Measurements from ENCODE around the gene PRSS35.

PRSS35 gene

DNA sequence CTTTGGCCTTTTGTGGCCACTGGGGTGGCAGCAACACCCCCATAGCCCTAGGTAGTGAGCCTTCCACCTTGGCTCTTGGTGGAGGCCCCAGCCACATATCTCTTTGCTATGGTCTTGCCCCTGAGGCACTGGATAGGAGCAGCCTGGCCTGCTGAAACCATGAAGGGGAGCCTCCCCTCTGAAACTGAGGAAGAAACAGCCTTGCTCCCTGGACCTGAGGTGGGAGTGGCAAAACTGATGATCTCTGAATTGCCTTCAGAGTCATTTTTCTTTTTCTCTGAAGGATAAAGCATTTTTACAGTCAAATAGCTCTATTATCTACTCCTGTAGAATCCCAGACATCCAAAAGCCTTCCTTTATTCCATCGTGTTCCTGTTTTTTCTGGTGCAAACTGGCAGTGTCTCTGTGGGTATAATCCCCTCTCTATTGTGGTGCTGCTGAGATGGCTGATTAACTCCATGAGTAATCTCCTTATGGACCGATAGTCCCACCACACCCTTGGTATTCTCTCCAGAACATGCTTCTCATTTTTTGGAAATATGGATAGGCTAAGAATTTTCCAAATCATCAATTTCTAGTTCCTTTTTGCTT, 22.0 kb upstream of the PRSS35 start:
- no peak for TF ChIP-seq L3MBTL2 (conservative IDR thresholded peaks at IDR 0.05)
- no peak for TF ChIP-seq ELF4 (IDR thresholded peaks at IDR 0.05)
- POLR2A ChIA-PET: no interaction called here
- CTCF ChIA-PET: interaction anchor here (0.6 kb wide), 1 partner anchor 441 kb away, joined by 3 read pairs; no protein-coding TSS in a partner anchor
- DNase-seq (ENCODE audit: extremely low spot score): no peak

DNA sequence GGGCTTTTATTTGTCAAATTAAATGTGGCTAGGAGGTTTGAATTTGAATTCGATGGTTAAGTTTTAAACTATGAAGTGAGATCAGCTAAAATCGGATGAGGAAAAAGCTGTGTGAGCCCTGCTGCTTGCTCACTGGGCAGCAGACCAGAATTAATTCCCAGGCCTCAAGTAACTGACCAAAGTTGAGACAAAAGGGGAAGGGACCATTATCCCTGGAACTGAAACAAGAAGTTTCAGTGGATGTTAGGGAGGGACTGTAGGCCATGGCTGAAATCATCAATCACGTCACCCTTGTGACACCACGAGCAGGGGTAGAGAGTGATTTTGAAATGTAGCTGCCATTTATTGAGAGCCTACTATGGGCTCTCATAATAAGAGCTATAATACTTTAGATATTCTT, 7.0 kb upstream of the PRSS35 start:
- ChIA-PET CTCF (no interaction called here), POLR2A (no interaction called here)
- TF ChIP-seq CTBP1 (IDR thresholded peaks at IDR 0.05; ENCODE audit: borderline replicate concordance) (no peak), ELF4 (IDR thresholded peaks at IDR 0.05) (no peak), FOXA1 (IDR thresholded peaks at IDR 0.05) (no peak), NFRKB (IDR thresholded peaks at IDR 0.05) (no peak), ZNF384 (IDR thresholded peaks at IDR 0.05) (no peak), ARNT (IDR thresholded peaks at IDR 0.05) (no peak), SUZ12 (IDR thresholded peaks at IDR 0.05) (no peak), L3MBTL2 (conservative IDR thresholded peaks at IDR 0.05) (no peak), HDGF (IDR thresholded peaks at IDR 0.05; ENCODE audit: borderline replicate concordance) (no peak), SP1 (IDR thresholded peaks at IDR 0.05) (no peak), BHLHE40 (IDR thresholded peaks at IDR 0.05; ENCODE audit: borderline replicate concordance) (no peak), LEF1 (IDR thresholded peaks at IDR 0.05; ENCODE audit: borderline replicate concordance) (no peak), FOXM1 (IDR thresholded peaks at IDR 0.05; ENCODE audit: borderline replicate concordance) (no peak), TARDBP (IDR thresholded peaks at IDR 0.05) (no peak), FOXK2 (IDR thresholded peaks at IDR 0.05) (no peak)
- TF ChIP-seq, protein P1, sequence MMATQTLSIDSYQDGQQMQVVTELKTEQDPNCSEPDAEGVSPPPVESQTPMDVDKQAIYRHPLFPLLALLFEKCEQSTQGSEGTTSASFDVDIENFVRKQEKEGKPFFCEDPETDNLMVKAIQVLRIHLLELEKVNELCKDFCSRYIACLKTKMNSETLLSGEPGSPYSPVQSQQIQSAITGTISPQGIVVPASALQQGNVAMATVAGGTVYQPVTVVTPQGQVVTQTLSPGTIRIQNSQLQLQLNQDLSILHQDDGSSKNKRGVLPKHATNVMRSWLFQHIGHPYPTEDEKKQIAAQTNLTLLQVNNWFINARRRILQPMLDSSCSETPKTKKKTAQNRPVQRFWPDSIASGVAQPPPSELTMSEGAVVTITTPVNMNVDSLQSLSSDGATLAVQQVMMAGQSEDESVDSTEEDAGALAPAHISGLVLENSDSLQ (IDR thresholded peaks at IDR 0.05): no peak
- DNase-seq (ENCODE audit: extremely low spot score): no peak

DNA sequence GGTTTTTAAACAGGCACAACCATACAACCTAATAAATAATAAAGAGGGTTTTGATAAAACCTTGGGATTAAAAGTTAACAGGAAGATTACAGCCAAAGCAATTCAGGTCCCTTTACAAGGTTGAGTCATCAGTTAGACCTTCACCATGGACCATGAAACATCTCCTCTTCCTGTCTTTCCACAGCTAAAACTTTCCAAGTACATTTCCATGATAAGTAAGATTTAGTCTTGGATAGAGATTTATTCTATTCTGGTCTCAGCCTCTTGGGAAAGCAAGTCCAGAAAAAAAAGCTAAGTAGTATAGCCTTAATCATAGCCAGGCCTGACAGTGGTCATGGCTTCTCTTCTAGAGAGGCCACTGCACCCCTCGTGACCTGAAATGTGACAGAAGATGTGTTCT, 2.9 kb upstream of the PRSS35 start:
- DNase-seq (ENCODE audit: extremely low spot score): no peak
- CTCF ChIA-PET: interaction anchor here (0.8 to 6.5 kb wide), 2 partner anchors 290 to 442 kb away, joined by 3 to 51 read pairs; partner anchors contain the start of genes DOP1A and UBE3D
- no peak for TF ChIP-seq SP1 (IDR thresholded peaks at IDR 0.05)
- no peak for TF ChIP-seq TARDBP (IDR thresholded peaks at IDR 0.05)
- TF ChIP-seq BHLHE40 (IDR thresholded peaks at IDR 0.05; ENCODE audit: borderline replicate concordance): no peak
- no peak for TF ChIP-seq FOXM1 (IDR thresholded peaks at IDR 0.05; ENCODE audit: borderline replicate concordance)
- TF ChIP-seq FOXA1 (IDR thresholded peaks at IDR 0.05): no peak
- TF ChIP-seq HDGF (IDR thresholded peaks at IDR 0.05; ENCODE audit: borderline replicate concordance): no peak
- no peak for TF ChIP-seq ELF4 (IDR thresholded peaks at IDR 0.05)
- no peak for TF ChIP-seq L3MBTL2 (conservative IDR thresholded peaks at IDR 0.05)
- POLR2A ChIA-PET: no interaction called here

DNA sequence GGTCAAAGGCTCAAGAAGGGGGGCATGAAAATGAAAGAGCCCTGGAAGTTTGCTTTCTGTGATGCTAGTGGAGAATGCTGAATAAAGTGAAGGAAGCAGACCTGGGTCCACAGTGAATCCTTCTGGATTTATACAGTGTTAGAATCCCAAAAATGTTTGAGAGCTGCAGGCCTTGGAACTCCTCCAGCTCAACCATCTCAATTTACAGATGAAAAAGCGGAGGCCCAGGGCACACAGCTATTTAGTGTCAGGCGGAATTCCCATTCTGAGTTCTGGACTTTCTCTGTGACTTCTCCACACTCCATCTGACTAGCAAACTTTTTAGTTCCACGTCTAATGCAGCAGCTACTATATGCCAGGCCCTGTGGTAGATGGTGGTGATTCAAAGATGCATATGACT, 1.5 kb upstream of the PRSS35 start:
- ChIA-PET CTCF (interaction anchor here (0.6 to 6.5 kb wide), 7 partner anchors 31 to 1177 kb away, joined by 3 to 51 read pairs (median 6); partner anchors contain the start of genes DOP1A and UBE3D), POLR2A (no interaction called here)
- TF ChIP-seq SP1 (IDR thresholded peaks at IDR 0.05) (no peak), HDGF (IDR thresholded peaks at IDR 0.05; ENCODE audit: borderline replicate concordance) (no peak), NFRKB (IDR thresholded peaks at IDR 0.05) (no peak), L3MBTL2 (conservative IDR thresholded peaks at IDR 0.05) (no peak)
- DNase-seq (ENCODE audit: extremely low spot score): no peak

DNA sequence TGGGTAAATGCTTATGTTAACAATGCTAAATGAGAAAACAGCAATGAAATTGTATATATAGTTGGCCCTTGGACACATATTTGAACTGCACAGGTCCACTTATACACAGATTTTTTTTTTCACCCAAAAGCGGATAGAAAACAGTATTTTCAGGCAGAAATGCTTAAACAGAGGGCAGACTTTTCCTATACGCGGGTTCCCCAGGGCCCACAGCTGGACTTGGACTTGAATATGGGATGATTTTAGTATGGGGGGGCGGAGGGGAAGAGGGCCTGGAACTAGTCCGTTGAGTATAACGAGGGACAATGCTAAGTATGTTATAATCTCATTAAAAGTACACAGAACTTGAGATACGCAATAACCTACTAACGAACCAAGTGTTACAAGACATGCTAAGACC, 1.1 kb upstream of the PRSS35 start:
- POLR2A ChIA-PET: no interaction called here
- CTCF ChIA-PET: interaction anchor here (0.6 to 6.5 kb wide), 8 partner anchors 31 to 1177 kb away, joined by 3 to 51 read pairs (median 8); partner anchors contain the start of genes DOP1A and UBE3D
- TF ChIP-seq TARDBP (IDR thresholded peaks at IDR 0.05) (no peak), ARNT (IDR thresholded peaks at IDR 0.05) (no peak), FOXK2 (IDR thresholded peaks at IDR 0.05) (no peak), CTBP1 (IDR thresholded peaks at IDR 0.05; ENCODE audit: borderline replicate concordance) (no peak), FOXA1 (IDR thresholded peaks at IDR 0.05) (no peak), FOXM1 (IDR thresholded peaks at IDR 0.05; ENCODE audit: borderline replicate concordance) (no peak), LEF1 (IDR thresholded peaks at IDR 0.05; ENCODE audit: borderline replicate concordance) (no peak), ELF4 (IDR thresholded peaks at IDR 0.05) (no peak)
- DNase-seq (ENCODE audit: extremely low spot score): no peak

DNA sequence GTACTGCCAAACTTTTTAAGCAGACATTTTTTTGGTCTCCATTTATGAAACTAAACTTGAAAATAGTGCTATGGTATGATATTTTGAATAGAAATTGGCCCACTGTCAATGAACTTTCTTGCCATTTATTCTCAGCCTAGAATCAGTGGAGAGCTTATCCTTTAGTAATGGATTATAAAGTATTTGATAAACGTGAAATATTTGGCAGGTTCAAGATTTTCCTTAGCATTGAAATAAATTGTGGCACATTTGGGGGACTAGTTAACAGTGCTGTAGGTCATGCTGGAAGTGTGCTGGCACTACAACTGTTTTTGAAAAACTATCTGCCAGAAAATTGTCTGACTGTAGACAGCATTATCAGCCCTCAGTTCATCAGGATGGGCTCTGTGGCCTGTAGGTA, 2.1 kb downstream of the PRSS35 start:
- ChIA-PET POLR2A (interaction anchor here (0.6 to 0.8 kb wide), 3 partner anchors 97 to 346 kb away, joined by 3 read pairs; no protein-coding TSS in a partner anchor), CTCF (interaction anchor here (1.1 to 6.5 kb wide), 6 partner anchors 97 to 447 kb away, joined by 3 to 51 read pairs (median 25); partner anchors contain the start of genes DOP1A and UBE3D)
- TF ChIP-seq ELF4 (IDR thresholded peaks at IDR 0.05): no peak
- TF ChIP-seq L3MBTL2 (conservative IDR thresholded peaks at IDR 0.05): no peak
- no peak for TF ChIP-seq ARNT (IDR thresholded peaks at IDR 0.05)
- TF ChIP-seq LEF1 (IDR thresholded peaks at IDR 0.05; ENCODE audit: borderline replicate concordance): no peak
- TF ChIP-seq BHLHE40 (IDR thresholded peaks at IDR 0.05; ENCODE audit: borderline replicate concordance): no peak
- no peak for TF ChIP-seq FOXA1 (IDR thresholded peaks at IDR 0.05)
- no peak for TF ChIP-seq FOXM1 (IDR thresholded peaks at IDR 0.05; ENCODE audit: borderline replicate concordance)
- no peak for TF ChIP-seq CTBP1 (IDR thresholded peaks at IDR 0.05; ENCODE audit: borderline replicate concordance)
- TF ChIP-seq HDGF (IDR thresholded peaks at IDR 0.05; ENCODE audit: borderline replicate concordance): no peak
- TF ChIP-seq TARDBP (IDR thresholded peaks at IDR 0.05): no peak
- DNase-seq (ENCODE audit: extremely low spot score): no peak

DNA sequence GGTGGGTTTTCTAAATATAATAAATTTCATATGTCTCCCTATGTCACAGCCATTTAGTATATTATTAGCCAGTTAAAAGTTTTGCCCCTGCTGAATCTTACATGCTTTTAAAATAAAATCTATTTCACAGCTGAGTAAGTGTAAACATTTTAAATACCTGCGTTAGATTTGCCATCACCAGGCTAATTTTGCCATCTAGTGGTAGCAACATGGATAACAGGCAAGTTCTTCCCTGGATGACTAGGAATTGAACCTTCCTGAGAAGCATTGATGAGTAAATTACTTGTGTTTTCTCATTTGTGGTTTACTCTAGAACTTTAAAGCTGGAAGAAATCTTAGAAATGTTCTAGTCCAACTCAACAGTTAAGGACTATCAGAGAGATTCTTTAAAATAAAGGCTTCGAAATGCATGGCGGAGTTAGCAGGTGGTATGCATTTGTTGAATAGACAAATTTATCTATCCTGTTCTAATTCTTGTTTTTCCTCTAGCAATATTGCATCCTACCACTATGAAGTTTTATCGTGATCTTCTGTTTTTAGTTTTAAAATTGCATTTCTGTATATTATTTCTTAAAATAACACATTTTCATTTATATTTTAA, 2.6 kb downstream of the PRSS35 start:
- TF ChIP-seq L3MBTL2 (conservative IDR thresholded peaks at IDR 0.05) (no peak), FOXA1 (IDR thresholded peaks at IDR 0.05) (no peak), FOXM1 (IDR thresholded peaks at IDR 0.05; ENCODE audit: borderline replicate concordance) (no peak), ZNF384 (IDR thresholded peaks at IDR 0.05) (no peak), SUZ12 (IDR thresholded peaks at IDR 0.05) (no peak), BHLHE40 (IDR thresholded peaks at IDR 0.05; ENCODE audit: borderline replicate concordance) (no peak), NFRKB (IDR thresholded peaks at IDR 0.05) (no peak), FOXK2 (IDR thresholded peaks at IDR 0.05) (no peak), CTBP1 (IDR thresholded peaks at IDR 0.05; ENCODE audit: borderline replicate concordance) (no peak), ARNT (IDR thresholded peaks at IDR 0.05) (no peak), ELF4 (IDR thresholded peaks at IDR 0.05) (no peak), HDGF (IDR thresholded peaks at IDR 0.05; ENCODE audit: borderline replicate concordance) (no peak), TARDBP (IDR thresholded peaks at IDR 0.05) (no peak), LEF1 (IDR thresholded peaks at IDR 0.05; ENCODE audit: borderline replicate concordance) (no peak), SP1 (IDR thresholded peaks at IDR 0.05) (no peak)
- TF ChIP-seq, protein P1 (IDR thresholded peaks at IDR 0.05): no peak
- peak; percentile 40 for DNase-seq (ENCODE audit: extremely low spot score)
- CTCF ChIA-PET: interaction anchor here (1.2 to 6.5 kb wide), 5 partner anchors 97 to 447 kb away, joined by 3 to 51 read pairs (median 44); partner anchors contain the start of genes DOP1A and UBE3D
- POLR2A ChIA-PET: interaction anchor here (0.8 kb wide), 1 partner anchor 98 kb away, joined by 3 read pairs; no protein-coding TSS in a partner anchor
